Astrocyte of the hippocampus (primary cell): Measurements from ENCODE around the gene PCGF2.
A peak's percentile ranks its signal among the peaks of the same experiment; 100 is the strongest.
"Not testable (repeated sequence)": the region's sequence is repeated elsewhere in the genome, so short reads cannot be mapped to it uniquely, and the experiment has no call there.

Experiments
- DNase-seq: peaks from one replicate; pipeline ENCODE4 v3.0.0; 2011; ENCODE audit warnings: low read depth, low spot score

Gene PCGF2

GRCh38 chr17:38748149-38748891 is at the start of gene PCGF2:
Gene PCGF2 (minus strand): TSS chr17:38748336. CDS start chr17:38740402, 7,934 bp downstream.
- peak; percentile 95 for DNase-seq

DNA sequence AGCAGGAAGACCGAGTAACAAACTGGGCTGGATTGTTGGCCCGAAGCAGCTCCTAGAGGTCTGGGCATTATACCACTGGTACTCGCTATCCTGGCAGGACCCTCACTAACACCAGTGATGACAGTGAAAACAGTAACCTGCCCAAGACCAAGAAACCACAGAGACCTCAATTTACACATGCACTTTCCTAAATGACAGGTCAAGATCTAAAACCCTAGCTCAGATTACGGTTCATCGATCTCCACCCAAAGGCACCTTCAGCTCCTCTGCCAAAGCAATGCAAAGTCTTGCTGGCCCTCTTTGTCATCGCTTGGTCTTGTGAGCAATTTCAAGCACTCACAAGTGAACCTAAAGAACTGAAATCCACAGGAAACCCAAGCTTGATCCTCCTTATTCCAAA is 49.7 kb upstream of the PCGF2 start:
- no peak for DNase-seq

GRCh38 chr17:38797158-38797490 is 49.0 kb upstream of the PCGF2 start:
- no peak for DNase-seq

- DNase-seq = no peak
Observed at GRCh38 chr17:38796451-38797157, 48.5 kb upstream of the PCGF2 start.

DNA sequence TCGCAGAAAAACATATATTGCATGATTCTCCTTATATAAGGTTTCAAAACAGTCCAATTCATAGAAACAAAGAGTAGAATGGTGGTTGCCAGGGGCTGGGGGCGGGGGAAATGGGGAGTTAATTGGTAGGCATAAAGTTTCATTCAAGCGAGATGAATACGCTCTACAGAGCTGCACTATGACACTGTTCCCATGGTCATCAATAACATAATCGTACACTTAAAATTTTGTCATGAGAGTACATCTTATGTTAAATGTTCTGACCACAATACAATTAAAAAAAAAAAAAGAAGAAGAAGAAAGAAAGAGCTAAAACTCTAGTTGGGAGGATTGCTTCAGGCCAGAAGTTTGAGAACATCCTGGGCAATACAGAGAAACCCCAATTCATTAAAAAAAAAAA is 46.1 kb upstream of the PCGF2 start:
- DNase-seq = no peak

DNA sequence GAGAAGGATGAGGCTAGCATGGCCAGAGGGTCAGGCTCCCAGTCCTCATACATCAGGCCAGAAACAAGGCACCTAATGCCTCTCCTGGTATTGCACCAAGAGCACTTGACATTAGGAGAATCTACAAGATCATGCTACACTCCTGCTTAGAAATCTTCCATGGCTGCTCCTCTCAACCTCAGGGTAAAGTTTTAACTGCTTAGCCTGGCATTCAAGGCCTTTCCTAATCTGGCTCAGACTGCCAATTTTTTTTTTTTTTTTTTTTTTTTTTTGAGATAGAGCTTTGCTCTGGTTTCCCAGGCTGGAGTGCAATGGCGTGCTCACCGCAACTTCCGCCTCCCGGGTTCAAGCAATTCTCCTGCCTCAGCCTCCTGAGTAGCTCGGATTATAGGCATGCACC is 43.0 kb upstream of the PCGF2 start:
- no peak for DNase-seq

DNA sequence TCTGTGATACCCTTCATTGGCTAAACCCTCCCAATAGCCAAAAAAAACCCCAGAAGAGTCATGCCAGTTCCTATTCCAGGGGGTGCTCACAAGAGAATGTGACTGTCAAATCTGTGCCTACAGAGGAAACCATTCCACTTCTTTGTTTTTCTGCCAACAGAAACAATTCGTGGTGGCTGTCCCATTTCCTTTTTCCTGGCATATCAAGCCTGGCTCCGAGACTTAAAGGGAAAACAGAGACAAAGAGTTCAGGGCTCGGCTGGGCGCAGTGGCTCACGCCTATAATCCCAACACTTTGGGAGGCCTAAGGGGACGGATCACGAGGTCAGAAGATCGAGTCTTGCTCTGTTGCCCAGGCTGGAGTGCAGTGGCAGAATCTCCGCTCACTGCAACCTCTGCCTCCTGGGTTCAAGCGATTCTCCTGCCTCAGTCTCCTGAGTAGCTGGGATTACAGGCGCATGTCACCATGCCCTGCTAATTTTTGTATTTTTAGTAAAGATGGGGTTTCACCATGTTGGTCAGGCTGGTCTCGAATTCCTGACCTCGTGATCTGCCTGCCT is 42.1 kb upstream of the PCGF2 start:
- peak; percentile 36 for DNase-seq

DNA sequence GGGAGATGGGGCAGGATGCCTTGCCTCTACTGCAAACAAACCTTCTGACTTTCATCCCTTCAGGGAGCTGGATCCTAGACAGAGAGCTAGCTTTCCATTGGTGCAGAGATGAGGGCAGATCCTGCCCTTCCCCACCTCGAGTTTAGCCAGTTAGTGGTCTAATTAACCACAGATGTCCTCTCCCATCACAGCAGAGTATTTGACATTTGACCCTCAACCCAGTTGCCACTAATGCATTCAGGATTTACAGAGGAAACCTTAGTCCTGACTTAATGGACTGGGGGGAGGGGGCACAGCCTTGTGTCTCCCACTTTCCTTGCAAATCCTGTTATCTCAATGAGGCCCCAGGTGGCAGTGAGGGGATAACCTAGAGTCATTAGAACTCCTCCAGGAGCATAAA is 41.0 kb upstream of the PCGF2 start:
- no peak for DNase-seq

DNA sequence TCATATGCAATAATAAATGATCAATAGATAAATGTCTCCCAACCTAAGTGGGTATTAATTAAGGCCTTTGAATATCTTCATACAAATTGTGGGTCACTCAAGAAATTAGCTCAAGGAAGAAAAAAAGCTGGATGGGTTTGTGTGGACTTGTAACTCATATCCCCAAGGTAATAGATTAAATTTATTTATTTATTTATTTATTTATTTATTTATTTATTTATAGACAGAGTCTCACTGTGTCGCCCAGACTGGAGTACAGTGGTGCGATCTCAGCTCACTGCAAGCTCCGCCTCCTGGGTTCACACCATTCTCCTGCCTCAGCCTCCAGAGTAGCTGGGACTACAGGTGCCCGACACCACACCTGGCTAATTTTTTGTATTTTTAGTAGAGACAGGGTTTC is 39.9 kb upstream of the PCGF2 start:
- DNase-seq = not testable (repeated sequence)

DNA sequence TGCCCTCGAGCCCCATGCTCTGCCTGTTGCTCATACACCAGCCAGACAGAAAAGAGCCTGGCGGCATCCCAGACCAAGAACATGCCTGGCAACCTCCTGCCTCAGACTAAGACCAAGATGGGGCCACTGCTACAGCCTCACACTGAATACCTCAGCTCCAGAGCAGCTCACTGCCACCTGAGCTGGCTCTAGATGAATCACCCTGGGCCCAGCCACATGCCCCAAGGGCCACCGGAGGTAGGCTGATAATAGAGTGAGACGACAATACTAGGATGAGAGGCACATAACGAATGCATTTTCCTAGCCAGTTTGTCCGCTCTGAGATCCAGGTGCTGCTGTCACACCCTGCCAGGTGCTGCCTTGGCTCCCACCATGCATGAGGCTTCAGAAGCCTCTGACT is 38.2 kb upstream of the PCGF2 start:
- DNase-seq = no peak

- DNase-seq = no peak
Observed at GRCh38 chr17:38783227-38783626, 35.1 kb upstream of the PCGF2 start.

GRCh38 chr17:38779965-38780752 is 32.0 kb upstream of the PCGF2 start:
- DNase-seq = no peak

GRCh38 chr17:38777641-38778250 is 29.6 kb upstream of the PCGF2 start:
- DNase-seq = no peak

GRCh38 chr17:38773258-38773657 is 25.1 kb upstream of the PCGF2 start:
- no peak for DNase-seq

DNA sequence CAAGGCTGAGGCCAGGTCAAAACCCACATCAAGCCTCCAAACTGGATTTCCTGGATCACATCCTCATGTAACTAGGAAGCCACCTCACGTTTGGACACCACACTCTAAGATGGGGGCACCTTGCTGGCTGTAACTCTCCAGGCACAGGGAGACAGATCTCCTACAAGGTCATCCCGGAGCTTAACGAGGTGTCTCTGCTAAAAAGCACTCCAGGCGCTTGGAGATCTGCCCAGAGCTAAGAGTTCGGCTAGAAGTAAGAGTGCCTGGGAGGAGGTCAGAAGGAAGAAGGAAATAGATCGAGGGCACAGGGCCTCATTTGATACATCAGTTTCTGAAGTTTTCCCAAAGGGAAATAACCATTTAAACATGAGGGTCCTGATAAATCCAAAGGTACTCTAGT is 20.3 kb upstream of the PCGF2 start:
- DNase-seq = no peak

DNA sequence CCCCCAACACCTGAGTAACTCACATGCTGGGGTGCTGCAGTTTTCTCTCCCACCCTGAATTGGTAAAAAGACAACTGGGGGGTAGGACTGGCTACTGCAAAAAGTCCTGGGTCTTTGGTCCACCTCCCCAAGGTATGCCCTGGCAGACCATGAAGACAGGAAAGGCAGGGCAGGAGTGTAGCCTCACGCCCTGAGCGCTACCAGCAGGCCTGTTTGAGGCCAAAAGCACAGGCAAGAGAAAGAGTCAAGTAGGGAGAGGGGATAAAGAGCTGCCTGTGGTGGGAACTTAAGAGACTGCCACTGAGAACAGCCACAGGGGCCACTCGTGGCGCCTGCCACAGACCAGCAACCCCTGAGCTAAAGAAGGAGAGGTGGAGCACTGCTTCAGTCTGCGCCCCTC is 18.2 kb upstream of the PCGF2 start:
- DNase-seq = no peak

DNA sequence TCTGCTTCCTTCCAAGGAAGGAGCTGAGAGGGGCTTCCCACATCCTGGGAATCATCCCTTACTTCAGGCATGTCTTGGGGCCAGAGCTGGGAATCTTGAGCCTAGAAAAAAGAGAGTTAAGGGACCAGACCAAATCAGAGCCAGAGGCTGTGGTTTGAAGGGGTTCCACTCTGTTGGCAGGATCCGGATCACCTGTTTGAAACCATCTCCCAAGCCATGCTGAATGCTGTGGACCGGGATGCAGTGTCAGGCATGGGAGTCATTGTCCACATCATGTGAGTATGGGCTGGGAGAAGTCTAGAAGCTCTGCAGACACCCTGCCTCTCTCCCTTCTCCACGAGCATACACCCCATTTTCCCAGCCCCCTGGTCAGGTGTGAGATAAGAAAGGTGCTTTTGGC is 14.1 kb upstream of the PCGF2 start:
- DNase-seq = no peak

DNA sequence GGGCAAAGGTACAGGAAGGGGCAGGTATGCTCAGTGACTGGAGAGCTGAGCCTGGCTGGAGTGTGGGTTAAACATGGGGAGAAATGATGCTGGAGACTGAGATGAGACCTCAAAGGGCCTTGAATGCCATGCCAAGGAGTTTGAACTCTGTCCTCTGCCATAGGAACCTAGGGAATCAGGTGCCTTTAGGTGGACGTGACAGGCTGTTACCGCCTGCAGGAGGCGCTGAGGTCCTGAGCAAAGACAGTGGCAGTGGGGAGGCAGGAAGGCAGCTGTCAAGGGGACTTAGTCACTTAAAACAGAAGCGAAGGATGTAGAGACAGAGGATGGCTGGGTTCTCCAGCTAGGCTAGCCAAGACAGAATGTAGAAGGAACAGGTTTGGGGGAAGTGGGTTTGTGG is 13.5 kb upstream of the PCGF2 start:
- DNase-seq = peak; percentile 36

DNA sequence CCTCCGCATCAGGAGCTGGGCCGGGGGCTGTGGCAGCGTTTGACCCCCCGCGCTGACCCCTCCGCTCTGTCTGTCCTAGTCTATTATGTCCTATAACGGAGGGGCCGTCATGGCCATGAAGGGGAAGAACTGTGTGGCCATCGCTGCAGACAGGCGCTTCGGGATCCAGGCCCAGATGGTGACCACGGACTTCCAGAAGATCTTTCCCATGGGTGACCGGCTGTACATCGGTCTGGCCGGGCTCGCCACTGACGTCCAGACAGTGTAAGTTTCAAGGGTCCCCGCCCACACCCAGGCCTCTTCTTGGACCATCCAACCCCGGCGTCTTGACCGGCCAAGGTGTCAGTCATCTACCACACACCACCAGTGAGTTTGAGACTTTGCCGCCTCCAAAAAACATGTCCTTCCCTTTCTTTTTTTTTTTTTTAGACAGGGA is 5.0 kb upstream of the PCGF2 start:
- no peak for DNase-seq

- DNase-seq = peak; percentile 99
Observed at GRCh38 chr17:38752308-38753070, 4.4 kb upstream of the PCGF2 start, which contains the start of gene PSMB3. Gene PSMB3 (plus strand): TSS chr17:38752741. CDS start chr17:38752827, 86 bp downstream.

DNA sequence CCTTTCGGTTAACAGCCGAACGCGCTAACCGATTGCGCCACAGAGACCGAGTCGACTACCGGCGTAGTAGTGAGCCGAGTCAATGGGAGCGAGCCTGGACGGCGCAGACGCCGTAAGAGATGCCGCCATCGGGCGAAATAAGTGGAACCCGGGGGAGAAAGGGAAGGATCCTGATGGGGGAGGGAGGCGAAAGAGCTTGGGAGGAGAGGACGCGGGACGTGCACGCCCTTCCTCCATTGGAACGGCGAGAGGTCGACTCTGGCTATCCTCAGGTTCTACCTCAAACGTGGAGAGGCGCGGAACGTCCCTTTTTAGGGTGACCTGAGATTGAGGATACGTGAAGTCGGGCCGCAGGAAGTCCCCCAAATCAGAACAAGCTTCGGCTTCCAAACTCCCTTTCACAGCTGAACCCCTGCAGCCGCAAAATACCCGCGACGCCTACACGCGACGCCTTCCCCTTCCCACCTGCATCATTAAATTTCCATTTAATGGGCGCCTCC is 3.7 kb upstream of the PCGF2 start:
- peak; percentile 93 for DNase-seq
